Testis (tissue), 2 donors: ENCODE results near the gene RASGRF1.

ENCODE experiments used
- CTCF ChIP-seq, 3 experiments: fragments of 450-650 bp in 2 of 3; fragments of 200-600 bp in 1 of 3; sonication (generic) in 1 of 3; IDR thresholded peaks; one replicate each; pipeline ENCODE4 v1.5.1; 2016 to 2019; ENCODE audit warnings: antibody characterized with exemption in 3 of 3, mild to moderate bottlenecking in 2 of 3, moderate library complexity in 1 of 3
- POLR2A ChIP-seq: fragments of 450-650 bp; IDR thresholded peaks from one replicate; pipeline ENCODE4 v1.6.1; 2017; ENCODE audit warnings: antibody characterized with exemption, mild to moderate bottlenecking, moderate library complexity

DNA sequence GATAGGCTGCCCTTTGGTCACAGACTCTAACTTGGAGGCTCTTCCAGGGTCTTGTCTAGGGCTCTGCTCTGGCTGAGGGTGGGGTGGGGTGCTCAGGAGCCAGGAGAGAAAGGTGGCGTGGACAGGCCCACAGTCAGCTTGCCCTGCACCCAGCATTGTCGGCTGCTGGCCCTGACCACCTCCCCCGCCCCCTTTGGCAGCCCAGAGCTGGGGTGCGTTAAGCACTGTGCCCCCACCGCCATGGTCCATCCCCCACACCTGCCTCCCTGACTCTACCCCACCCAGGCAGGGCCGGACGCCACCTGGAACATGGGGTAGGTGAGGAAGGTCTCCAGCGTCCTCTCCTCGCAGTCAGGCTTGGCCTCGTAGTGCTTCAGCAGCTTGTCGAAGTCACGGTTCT lies 58.8 kb downstream of the RASGRF1 start:
- no peak for TF ChIP-seq CTCF (IDR thresholded peaks at IDR 0.05)
- TF ChIP-seq POLR2A = no peak
